Measurements from ENCODE around the gene TMEM143. TPM values are rescaled to one million over a fixed set of nuclear protein-coding genes. Genes with fewer than 3 reads are reported as not detected.

Gene TMEM143
- total RNA-seq, 1 experiment from 2014 or later: 6.6 TPM

DNA sequence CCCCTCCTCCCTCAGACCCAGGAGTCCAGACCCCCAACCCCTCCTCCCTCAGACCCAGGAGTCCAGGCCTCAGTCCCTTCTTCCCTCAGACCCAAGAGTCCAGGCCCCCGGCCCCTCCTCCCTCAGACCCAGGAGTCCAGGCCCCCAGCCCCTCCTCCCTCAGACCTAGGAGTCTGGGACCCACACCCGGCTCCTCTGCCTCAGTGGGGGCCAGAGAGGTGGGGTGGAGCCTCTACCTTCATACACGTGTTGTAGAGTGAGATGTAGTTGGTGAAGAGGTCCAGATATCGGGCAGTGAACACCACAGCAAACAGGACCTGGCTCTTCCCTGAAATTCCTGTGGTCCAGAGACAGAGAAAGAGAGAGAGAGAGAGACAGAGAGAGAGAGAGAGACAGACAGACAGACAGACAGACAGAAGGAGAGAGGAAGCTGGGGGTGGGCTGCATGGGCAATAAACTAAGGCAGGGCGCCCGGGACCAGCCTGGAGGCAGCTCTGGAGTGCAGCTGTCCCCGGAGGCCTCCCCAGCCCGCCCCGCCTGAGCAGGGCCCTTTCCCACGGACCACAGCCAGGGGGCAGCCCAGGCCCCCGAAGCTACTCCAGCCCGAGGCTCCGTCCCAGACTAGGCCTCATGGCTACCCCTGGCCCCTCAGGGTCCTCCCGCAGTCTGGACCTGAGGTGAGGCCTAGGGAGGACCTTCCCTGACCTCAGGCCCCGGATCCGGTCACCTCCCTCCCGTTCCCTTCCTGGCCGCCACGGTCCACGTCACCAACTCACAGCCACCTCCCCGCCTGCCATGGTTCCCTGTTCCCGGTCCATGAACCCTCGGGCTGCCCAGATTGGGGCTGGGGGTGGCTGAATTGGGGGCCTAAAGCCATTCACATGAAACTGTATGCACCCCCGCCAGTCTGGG lies 26.7 kb upstream of the TMEM143 start (continued):
- TF ChIP-seq, protein P1, sequence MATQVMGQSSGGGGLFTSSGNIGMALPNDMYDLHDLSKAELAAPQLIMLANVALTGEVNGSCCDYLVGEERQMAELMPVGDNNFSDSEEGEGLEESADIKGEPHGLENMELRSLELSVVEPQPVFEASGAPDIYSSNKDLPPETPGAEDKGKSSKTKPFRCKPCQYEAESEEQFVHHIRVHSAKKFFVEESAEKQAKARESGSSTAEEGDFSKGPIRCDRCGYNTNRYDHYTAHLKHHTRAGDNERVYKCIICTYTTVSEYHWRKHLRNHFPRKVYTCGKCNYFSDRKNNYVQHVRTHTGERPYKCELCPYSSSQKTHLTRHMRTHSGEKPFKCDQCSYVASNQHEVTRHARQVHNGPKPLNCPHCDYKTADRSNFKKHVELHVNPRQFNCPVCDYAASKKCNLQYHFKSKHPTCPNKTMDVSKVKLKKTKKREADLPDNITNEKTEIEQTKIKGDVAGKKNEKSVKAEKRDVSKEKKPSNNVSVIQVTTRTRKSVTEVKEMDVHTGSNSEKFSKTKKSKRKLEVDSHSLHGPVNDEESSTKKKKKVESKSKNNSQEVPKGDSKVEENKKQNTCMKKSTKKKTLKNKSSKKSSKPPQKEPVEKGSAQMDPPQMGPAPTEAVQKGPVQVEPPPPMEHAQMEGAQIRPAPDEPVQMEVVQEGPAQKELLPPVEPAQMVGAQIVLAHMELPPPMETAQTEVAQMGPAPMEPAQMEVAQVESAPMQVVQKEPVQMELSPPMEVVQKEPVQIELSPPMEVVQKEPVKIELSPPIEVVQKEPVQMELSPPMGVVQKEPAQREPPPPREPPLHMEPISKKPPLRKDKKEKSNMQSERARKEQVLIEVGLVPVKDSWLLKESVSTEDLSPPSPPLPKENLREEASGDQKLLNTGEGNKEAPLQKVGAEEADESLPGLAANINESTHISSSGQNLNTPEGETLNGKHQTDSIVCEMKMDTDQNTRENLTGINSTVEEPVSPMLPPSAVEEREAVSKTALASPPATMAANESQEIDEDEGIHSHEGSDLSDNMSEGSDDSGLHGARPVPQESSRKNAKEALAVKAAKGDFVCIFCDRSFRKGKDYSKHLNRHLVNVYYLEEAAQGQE (IDR thresholded peaks at IDR 0.05; ENCODE audit: insufficient read depth in 1 of 2, low read depth in 2 of 2, low read length in 1 of 2): no peak

DNA sequence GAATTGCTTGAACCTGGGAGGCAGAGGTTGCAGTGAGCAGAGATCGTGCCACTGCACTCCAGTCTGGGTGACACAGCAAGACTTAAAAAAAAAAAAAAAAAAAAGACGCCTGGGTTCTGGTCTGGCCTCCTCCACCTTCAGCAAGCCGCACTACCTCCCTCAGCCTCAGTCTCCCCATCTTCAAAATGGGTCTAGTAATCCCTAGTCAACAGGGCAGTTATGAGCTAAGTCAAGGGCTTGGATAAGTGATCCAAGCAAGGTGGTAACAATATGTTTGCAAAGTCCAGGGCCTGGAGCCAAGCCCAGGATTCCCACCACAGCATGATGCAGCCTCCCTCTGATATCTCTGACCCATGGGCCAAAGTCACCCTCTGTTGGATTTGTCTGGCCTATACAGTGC lies 23.2 kb upstream of the TMEM143 start:
- ATAC-seq (no peak), DNase-seq (ENCODE audit: low read depth, low spot score) (no peak)
- CTCF ChIA-PET: interaction anchor here (0.7 kb wide), 1 partner anchor 1960 kb away, joined by 14 read pairs; no protein-coding TSS in a partner anchor
- H3K36me3 ChIP-seq (ENCODE audit: control insufficient read depth, insufficient read depth, low read length): peaks cover 16% of the 10 kb centered on the region
- no peak overlapping the region for H3K27ac ChIP-seq (ENCODE audit: low read length)
- no peak overlapping the region for H3K4me3 ChIP-seq (ENCODE audit: low read depth in 2 of 2, low read length in 2 of 2)
- H3K27me3 ChIP-seq (ENCODE audit: control insufficient read depth, insufficient read depth, low read length): no peaks in the 10 kb centered on the region
- in situ Hi-C loops (cut with HindIII; ENCODE audit: low pct_unique_long_range_greater_than_20kb, low sequenced_read_pairs) (no loop called here), intact Hi-C loops (cut with micrococcal nuclease; ENCODE audit: unreplicated experiment) (no loop called here)
- H3K4me1 ChIP-seq (ENCODE audit: control insufficient read depth, insufficient read depth, low read length): no peaks in the 10 kb centered on the region
- BruUV-seq (replicated peaks): no TSS peak
- POLR2A ChIA-PET: interaction anchor here (0.6 to 0.7 kb wide), 2 partner anchors 63 to 233 kb away, joined by 3 to 4 read pairs; no protein-coding TSS in a partner anchor
- no peaks in the 10 kb centered on the region for H3K9me3 ChIP-seq (ENCODE audit: control insufficient read depth, insufficient read depth, low read depth, low read length)
- TF ChIP-seq SIN3A (IDR thresholded peaks at IDR 0.05; ENCODE audit: borderline replicate concordance, insufficient read depth, low read depth, low read length) (no peak), TCF7L2 (IDR thresholded peaks at IDR 0.05; ENCODE audit: low read depth, low read length) (no peak), POLR2AphosphoS5 (IDR thresholded peaks at IDR 0.05; ENCODE audit: low read depth, low read length) (no peak)
- TF ChIP-seq, protein P2, sequence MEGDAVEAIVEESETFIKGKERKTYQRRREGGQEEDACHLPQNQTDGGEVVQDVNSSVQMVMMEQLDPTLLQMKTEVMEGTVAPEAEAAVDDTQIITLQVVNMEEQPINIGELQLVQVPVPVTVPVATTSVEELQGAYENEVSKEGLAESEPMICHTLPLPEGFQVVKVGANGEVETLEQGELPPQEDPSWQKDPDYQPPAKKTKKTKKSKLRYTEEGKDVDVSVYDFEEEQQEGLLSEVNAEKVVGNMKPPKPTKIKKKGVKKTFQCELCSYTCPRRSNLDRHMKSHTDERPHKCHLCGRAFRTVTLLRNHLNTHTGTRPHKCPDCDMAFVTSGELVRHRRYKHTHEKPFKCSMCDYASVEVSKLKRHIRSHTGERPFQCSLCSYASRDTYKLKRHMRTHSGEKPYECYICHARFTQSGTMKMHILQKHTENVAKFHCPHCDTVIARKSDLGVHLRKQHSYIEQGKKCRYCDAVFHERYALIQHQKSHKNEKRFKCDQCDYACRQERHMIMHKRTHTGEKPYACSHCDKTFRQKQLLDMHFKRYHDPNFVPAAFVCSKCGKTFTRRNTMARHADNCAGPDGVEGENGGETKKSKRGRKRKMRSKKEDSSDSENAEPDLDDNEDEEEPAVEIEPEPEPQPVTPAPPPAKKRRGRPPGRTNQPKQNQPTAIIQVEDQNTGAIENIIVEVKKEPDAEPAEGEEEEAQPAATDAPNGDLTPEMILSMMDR (IDR thresholded peaks at IDR 0.05): no peak
- TF ChIP-seq, protein P1 (IDR thresholded peaks at IDR 0.05; ENCODE audit: insufficient read depth in 1 of 2, low read depth in 2 of 2, low read length in 1 of 2): no peak
